Kidney epithelial cell (primary cell): Measurements from ENCODE around the gene REXO1. TPM values are rescaled to one million over a fixed set of nuclear protein-coding genes. Genes with fewer than 3 reads are reported as not detected.

ENCODE experiments used
- DNase-seq: peaks from one replicate; pipeline ENCODE4 v3.0.0-alpha.2; 2010; ENCODE audit warnings: low read depth
- H3K27me3 ChIP-seq: 2 replicates; pipeline ENCODE4 v1.6.0; 2011; ENCODE audit warnings: low read length; ENCODE audit not compliant: control insufficient read depth, insufficient read depth
- H3K36me3 ChIP-seq: 2 replicates; pipeline ENCODE4 v1.5.1; 2011; ENCODE audit warnings: low read length; ENCODE audit not compliant: control insufficient read depth, insufficient read depth
- H3K4me3 ChIP-seq: 2 replicates; pipeline ENCODE4 v1.5.1; 2011; ENCODE audit warnings: low read depth, mild to moderate bottlenecking, control low read depth, low read length
- CTCF ChIP-seq: IDR thresholded peaks from 2 replicates; pipeline ENCODE4 v1.5.1; 2011; ENCODE audit warnings: mild to moderate bottlenecking, moderate library complexity, low read length, control low read depth, inconsistent platforms; ENCODE audit not compliant: insufficient read depth, poor library complexity, severe bottlenecking
- total RNA-seq: library from RNA; depleted of rRNA; stranded (reverse); fragments of >200 nt; gene quantifications from 2 replicates; pipeline ENCODE4 v1.2.3, GENCODE V29; 2015

REXO1 gene
- total RNA-seq, 1 donor from 2014 or later, result 18.8 TPM

DNA sequence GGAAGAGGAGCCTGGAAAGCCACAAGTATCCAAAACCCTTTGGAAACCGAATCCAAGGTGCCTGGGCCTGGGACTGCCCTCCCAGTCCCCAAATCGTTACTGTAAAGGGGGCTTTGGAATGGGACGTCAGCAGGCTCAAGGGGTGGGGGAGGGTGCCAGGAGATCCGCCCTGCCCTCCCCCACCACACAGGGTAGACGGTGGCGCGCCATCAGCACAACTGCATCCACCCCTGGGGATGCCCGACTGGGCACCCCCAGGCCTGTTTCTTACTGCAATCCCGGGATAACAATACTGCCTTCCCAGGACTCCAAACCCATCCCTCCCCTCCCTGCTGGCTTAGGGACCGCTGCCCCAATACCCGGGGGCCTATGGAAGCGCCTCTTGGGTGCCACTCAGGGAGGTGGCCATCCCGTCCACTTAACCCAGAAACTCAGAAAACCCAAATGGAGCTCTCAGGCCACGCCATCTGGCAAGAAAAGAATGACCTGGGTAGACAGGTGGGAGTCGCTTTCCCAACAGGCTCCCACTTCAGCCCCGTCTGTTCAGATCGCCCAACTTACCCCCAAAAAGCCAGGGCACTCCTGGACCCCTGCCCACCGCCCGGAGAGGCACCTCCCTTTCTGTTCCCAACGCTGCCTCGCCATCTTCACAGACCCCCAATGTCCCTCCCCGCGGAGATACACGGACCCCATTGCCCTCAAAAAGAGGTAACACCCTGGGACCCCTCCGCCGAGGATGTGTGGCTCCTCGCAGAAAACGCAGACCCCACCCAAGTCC, 12.7 kb upstream of the REXO1 start:
- Histone ChIP-seq H3K36me3 (no peaks in the 10 kb centered on the region), H3K4me3 (peak overlapping the region; percentile 87), H3K27me3 (no peaks in the 10 kb centered on the region)
- DNase-seq, result no peak
- no peak for TF ChIP-seq CTCF

DNA sequence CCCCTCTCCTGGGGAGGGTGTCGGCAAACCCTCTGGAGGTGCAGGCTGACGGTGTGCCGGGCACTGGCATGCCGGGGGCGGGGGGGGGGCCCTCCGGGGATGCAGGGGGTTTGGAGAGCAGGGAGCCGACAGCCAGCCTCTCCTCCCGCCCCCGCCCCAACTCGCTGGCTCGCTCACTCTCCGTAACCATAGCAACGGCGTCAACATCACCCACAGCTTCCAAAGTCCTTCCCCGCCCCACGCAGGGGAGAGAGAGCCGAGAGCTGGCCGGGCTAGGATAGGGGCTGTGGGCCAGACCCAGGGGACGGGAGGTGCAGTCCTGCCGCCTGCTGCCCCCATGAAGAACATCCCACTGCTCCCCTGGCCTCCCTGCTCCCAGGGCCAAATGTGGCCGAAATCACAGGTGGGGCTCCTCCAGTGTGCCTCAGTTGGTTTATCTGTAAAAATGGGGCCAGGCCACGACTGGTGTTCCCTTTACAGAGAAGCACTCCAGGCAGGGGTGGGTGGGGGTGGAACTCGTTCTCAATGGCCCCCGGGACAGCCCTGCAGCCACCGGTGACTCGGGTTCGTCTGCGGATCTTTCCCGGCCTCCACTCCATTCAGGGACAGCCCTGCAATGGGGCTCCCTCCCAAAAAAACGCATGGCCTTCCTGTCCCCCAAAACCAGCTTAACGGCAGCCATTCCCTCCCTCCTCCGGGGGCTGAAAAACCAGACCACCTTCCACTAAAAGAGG, 11.9 kb upstream of the REXO1 start:
- Histone ChIP-seq H3K27me3 (no peaks in the 10 kb centered on the region), H3K4me3 (peak overlapping the region; percentile 87), H3K36me3 (no peaks in the 10 kb centered on the region)
- no peak for DNase-seq
- TF ChIP-seq CTCF, result no peak

DNA sequence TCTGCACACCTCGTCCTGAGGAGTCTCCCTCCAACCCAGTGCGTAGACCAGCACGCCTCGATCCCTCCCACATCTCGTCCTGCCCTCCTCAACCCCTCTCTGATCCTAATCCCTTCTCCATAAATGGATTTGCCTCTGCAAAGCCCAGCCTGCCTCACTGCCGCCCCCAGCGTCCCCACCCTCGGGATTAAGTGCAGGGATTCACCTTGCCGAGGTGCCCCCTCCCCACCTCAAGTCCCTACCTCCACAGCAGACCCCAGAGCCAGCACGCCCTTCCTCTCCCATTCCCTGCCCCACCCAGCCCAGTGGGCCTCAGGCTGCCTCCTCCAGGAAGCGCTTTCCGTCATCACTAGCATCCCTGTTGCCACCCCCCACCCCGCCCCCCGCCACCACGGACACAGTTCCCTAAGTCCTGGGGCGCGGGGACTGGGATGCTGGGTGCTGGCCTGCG, 11.1 kb upstream of the REXO1 start:
- no peaks in the 10 kb centered on the region for H3K27me3 ChIP-seq
- DNase-seq, result no peak
- TF ChIP-seq CTCF, result no peak
- no peak overlapping the region for H3K4me3 ChIP-seq
- H3K36me3 ChIP-seq, result no peaks in the 10 kb centered on the region

- no peak overlapping the region for H3K4me3 ChIP-seq
Measured at GRCh38 chr19:1858412-1859081, 10.3 kb upstream of the REXO1 start.

DNA sequence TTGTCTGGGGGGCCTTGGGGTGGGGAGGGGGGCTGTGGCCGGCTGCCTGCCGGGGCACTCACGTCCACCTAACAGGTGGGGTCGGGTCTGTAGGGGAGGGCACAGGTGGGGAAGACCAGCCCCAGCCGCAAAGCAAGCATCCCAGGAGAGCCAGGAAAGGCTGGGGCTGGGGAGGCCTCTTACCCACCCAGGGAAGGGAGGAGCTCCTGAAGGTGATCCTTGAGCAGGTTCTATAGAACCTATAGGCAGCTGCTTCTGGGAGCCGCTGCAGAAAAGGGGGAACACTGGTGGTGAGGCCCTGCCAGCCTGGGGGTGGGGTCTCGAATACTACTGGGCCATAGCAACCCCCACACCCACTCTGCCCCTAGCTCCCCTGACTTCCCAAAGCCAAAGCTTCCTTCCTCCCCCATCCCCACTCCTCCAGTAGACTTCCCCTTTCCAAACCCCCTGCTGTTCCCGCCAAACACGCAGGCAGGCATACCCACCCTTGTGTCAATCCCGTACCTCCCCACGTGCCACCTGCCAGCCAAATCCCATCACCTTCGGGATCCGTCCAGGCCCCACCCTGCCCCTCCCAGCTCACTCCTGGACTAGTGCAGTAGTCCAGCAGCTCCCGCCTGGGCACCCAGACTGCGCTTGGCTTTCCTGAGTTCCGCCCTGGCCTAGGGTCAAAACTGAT, 9.5 kb upstream of the REXO1 start:
- H3K27me3 ChIP-seq, result no peaks in the 10 kb centered on the region
- no peak for DNase-seq
- TF ChIP-seq CTCF, result no peak
- H3K36me3 ChIP-seq, result no peaks in the 10 kb centered on the region
- H3K4me3 ChIP-seq, result peak overlapping the region; percentile 39

More at GRCh38 chr19:1858412-1859081, 10.3 kb upstream of the REXO1 start:
- H3K36me3 ChIP-seq, result no peaks in the 10 kb centered on the region
- H3K27me3 ChIP-seq, result no peaks in the 10 kb centered on the region
- DNase-seq, result no peak
- no peak for TF ChIP-seq CTCF
